Rectal smooth muscle tissue (tissue), 1 donor: ENCODE data around the gene TSPAN8.

Experiments used
- H3K27ac ChIP-seq: one replicate; pipeline ENCODE4 v1.7.0; 2013; ENCODE audit warnings: low read depth, low read length, inconsistent platforms
- H3K27me3 ChIP-seq: one replicate; pipeline ENCODE4 v1.7.0; 2013; ENCODE audit warnings: low read length; ENCODE audit not compliant: control insufficient read depth, insufficient read depth
- H3K36me3 ChIP-seq: one replicate; pipeline ENCODE4 v1.7.0; 2013; ENCODE audit warnings: low read length; ENCODE audit not compliant: control insufficient read depth, insufficient read depth
- H3K4me1 ChIP-seq: one replicate; pipeline ENCODE4 v1.7.0; 2013; ENCODE audit warnings: low read length; ENCODE audit not compliant: control insufficient read depth, insufficient read depth
- H3K4me3 ChIP-seq: one replicate; pipeline ENCODE4 v1.7.0; 2013; ENCODE audit warnings: low read length
- H3K9ac ChIP-seq: one replicate; pipeline ENCODE4 v1.7.0; 2013; ENCODE audit warnings: low read length

Gene TSPAN8

GRCh38 chr12:71157601-71158233 lies at the start of gene TSPAN8:
TSPAN8 (minus strand) TSS chr12:71157999; CDS start chr12:71157678, 321 bp downstream.
- Histone ChIP-seq H3K36me3 (no peaks in the 10 kb centered on the region), H3K4me1 (no peaks in the 10 kb centered on the region), H3K9ac (no peak within 1 kb of the TSS), H3K27ac (no peak within 1 kb of the TSS), H3K27me3 (no peaks in the 10 kb centered on the region), H3K4me3 (peak within 1 kb of the TSS; percentile 54)

GRCh38 chr12:71201136-71201679 lies 43.4 kb upstream of the TSPAN8 start:
- Histone ChIP-seq H3K36me3 (no peaks in the 10 kb centered on the region), H3K4me3 (no peak overlapping the region), H3K27ac (no peak overlapping the region), H3K9ac (no peak overlapping the region), H3K4me1 (no peaks in the 10 kb centered on the region), H3K27me3 (no peaks in the 10 kb centered on the region)

- Histone ChIP-seq H3K36me3 (no peaks in the 10 kb centered on the region), H3K4me3 (no peak overlapping the region), H3K9ac (no peak overlapping the region), H3K27me3 (no peaks in the 10 kb centered on the region), H3K4me1 (no peaks in the 10 kb centered on the region), H3K27ac (no peak overlapping the region)
Measured at GRCh38 chr12:71200706-71201105, 42.9 kb upstream of the TSPAN8 start.

- Histone ChIP-seq H3K4me3 (no peak overlapping the region), H3K36me3 (no peaks in the 10 kb centered on the region), H3K27ac (no peak overlapping the region), H3K9ac (no peak overlapping the region), H3K27me3 (no peaks in the 10 kb centered on the region), H3K4me1 (no peaks in the 10 kb centered on the region)
Measured at GRCh38 chr12:71197460-71197859, 39.7 kb upstream of the TSPAN8 start.

GRCh38 chr12:71195338-71195896 lies 37.6 kb upstream of the TSPAN8 start:
- Histone ChIP-seq H3K4me1 (no peaks in the 10 kb centered on the region), H3K27ac (no peak overlapping the region)

GRCh38 chr12:71194657-71195056 lies 36.9 kb upstream of the TSPAN8 start:
- H3K27me3 ChIP-seq, result no peaks in the 10 kb centered on the region
- no peaks in the 10 kb centered on the region for H3K36me3 ChIP-seq
- no peaks in the 10 kb centered on the region for H3K4me1 ChIP-seq
- no peak overlapping the region for H3K9ac ChIP-seq
- no peak overlapping the region for H3K27ac ChIP-seq
- H3K4me3 ChIP-seq, result no peak overlapping the region

More at GRCh38 chr12:71195338-71195896, 37.6 kb upstream of the TSPAN8 start:
- no peaks in the 10 kb centered on the region for H3K36me3 ChIP-seq
- no peaks in the 10 kb centered on the region for H3K27me3 ChIP-seq
- no peak overlapping the region for H3K9ac ChIP-seq
- H3K4me3 ChIP-seq, result no peak overlapping the region

GRCh38 chr12:71193041-71193440 lies 35.2 kb upstream of the TSPAN8 start:
- Histone ChIP-seq H3K27ac (no peak overlapping the region), H3K27me3 (no peaks in the 10 kb centered on the region), H3K4me1 (no peaks in the 10 kb centered on the region), H3K4me3 (no peak overlapping the region), H3K36me3 (no peaks in the 10 kb centered on the region), H3K9ac (no peak overlapping the region)

- Histone ChIP-seq H3K27ac (no peak overlapping the region), H3K36me3 (no peaks in the 10 kb centered on the region), H3K4me1 (no peaks in the 10 kb centered on the region), H3K27me3 (no peaks in the 10 kb centered on the region), H3K4me3 (no peak overlapping the region), H3K9ac (no peak overlapping the region)
Measured at GRCh38 chr12:71191509-71192196, 33.9 kb upstream of the TSPAN8 start.

GRCh38 chr12:71190822-71191221 lies 33.0 kb upstream of the TSPAN8 start:
- Histone ChIP-seq H3K4me1 (no peaks in the 10 kb centered on the region), H3K27ac (no peak overlapping the region), H3K4me3 (no peak overlapping the region), H3K27me3 (no peaks in the 10 kb centered on the region), H3K9ac (no peak overlapping the region), H3K36me3 (no peaks in the 10 kb centered on the region)

- Histone ChIP-seq H3K27ac (no peak overlapping the region), H3K9ac (no peak overlapping the region), H3K36me3 (no peaks in the 10 kb centered on the region), H3K4me1 (no peaks in the 10 kb centered on the region), H3K4me3 (no peak overlapping the region), H3K27me3 (no peaks in the 10 kb centered on the region)
Measured at GRCh38 chr12:71187379-71187778, 29.6 kb upstream of the TSPAN8 start.

GRCh38 chr12:71186571-71187288 lies 28.9 kb upstream of the TSPAN8 start:
- Histone ChIP-seq H3K27ac (no peak overlapping the region), H3K27me3 (no peaks in the 10 kb centered on the region), H3K36me3 (no peaks in the 10 kb centered on the region), H3K9ac (no peak overlapping the region), H3K4me3 (no peak overlapping the region), H3K4me1 (no peaks in the 10 kb centered on the region)

GRCh38 chr12:71183846-71184245 lies 26.0 kb upstream of the TSPAN8 start:
- no peaks in the 10 kb centered on the region for H3K27me3 ChIP-seq
- no peak overlapping the region for H3K4me3 ChIP-seq
- no peaks in the 10 kb centered on the region for H3K4me1 ChIP-seq
- no peaks in the 10 kb centered on the region for H3K36me3 ChIP-seq
- H3K27ac ChIP-seq, result no peak overlapping the region
- H3K9ac ChIP-seq, result no peak overlapping the region
